ENCODE results near the gene ADORA2A. TPM values are rescaled to one million over a fixed set of nuclear protein-coding genes. Genes with fewer than 3 reads are reported as not detected.

ADORA2A gene
- total RNA-seq, 1 experiment from 2014 or later, result 3.5 TPM

GRCh38 chr22:24445481-24446259, 18.3 kb downstream of the ADORA2A start:
- peaks cover 13 to 22% of the 10 kb centered on the region in 2 experiments for H3K4me1 Mint-ChIP-seq
- no peaks in the 10 kb centered on the region; the same call in 1 of the 2 replicates for H3K27me3 Mint-ChIP-seq (ENCODE audit: low read depth)
- no peak for TF ChIP-seq CTCF (conservative IDR thresholded peaks at IDR 0.05)
- H2BK120ac ChIP-seq (ENCODE audit: low read depth, low read length, poor library complexity, severe bottlenecking), result no peak overlapping the region
- peak; percentile 41 for DNase-seq
- 0 out of 2 replicates have a peak, but pooled peaks cover 2% of the 10 kb centered on the region for H3K4me1 ChIP-seq (ENCODE audit: insufficient read depth, low read length)
- H3K9me3 ChIP-seq (ENCODE audit: control insufficient read depth, low read depth, low read length), result no peaks in the 10 kb centered on the region
- H3K23me2 ChIP-seq (ENCODE audit: insufficient read length, low read depth, low read length, poor library complexity, severe bottlenecking), result peaks cover 4% of the 10 kb centered on the region
- H3K36me3 Mint-ChIP-seq (ENCODE audit: insufficient read depth in 1 of 3, low read depth in 3 of 3), result no peaks in the 10 kb centered on the region
- H2AFZ ChIP-seq (ENCODE audit: low read length), result no peak overlapping the region
- H3K56ac ChIP-seq (ENCODE audit: insufficient read length, low read depth, low read length), result no peak overlapping the region
- H3K27me3 ChIP-seq (ENCODE audit: insufficient read depth, low read length), result no peaks in the 10 kb centered on the region
- no peaks in the 10 kb centered on the region for H3K79me1 ChIP-seq (ENCODE audit: insufficient read depth, low read depth, low read length, poor library complexity, severe bottlenecking)
- no peak overlapping the region for H3K4me2 ChIP-seq (ENCODE audit: insufficient read depth, insufficient read length, low read length)
- no peak overlapping the region for H3K27ac ChIP-seq (ENCODE audit: insufficient read length, low read depth, low read length)
- no peak overlapping the region for H3K18ac ChIP-seq (ENCODE audit: insufficient read length, low read depth, low read length)
- no peak overlapping the region for H4K8ac ChIP-seq (replicated peaks; ENCODE audit: insufficient read length, low read depth, low read length)
- H3K79me2 ChIP-seq (ENCODE audit: insufficient read depth, low read length), result no peaks in the 10 kb centered on the region
- H3K4ac ChIP-seq (ENCODE audit: low read depth, low read length), result no peak overlapping the region
- no peak overlapping the region for H2BK15ac ChIP-seq (ENCODE audit: low read depth, low read length)
- H3K9me3 Mint-ChIP-seq, result no peaks in the 10 kb centered on the region; a peak in 1 of 5 replicates
- H2BK12ac ChIP-seq (ENCODE audit: insufficient read length, low read depth, low read length), result no peak overlapping the region
- no peak overlapping the region for H2BK20ac ChIP-seq (ENCODE audit: low read depth, low read length, poor library complexity, severe bottlenecking)
- H4K91ac ChIP-seq (ENCODE audit: insufficient read length, low read depth, low read length), result no peak overlapping the region
- H3K23ac ChIP-seq (ENCODE audit: insufficient read length, low read depth, low read length), result no peak overlapping the region
- no peak overlapping the region for H2AK5ac ChIP-seq (ENCODE audit: insufficient read length, low read length)
- no peak overlapping the region for H3K27ac Mint-ChIP-seq
- no peak overlapping the region for H4K5ac ChIP-seq (ENCODE audit: insufficient read length, low read depth, low read length)
- H4K20me1 ChIP-seq (ENCODE audit: control insufficient read depth, insufficient read depth, insufficient read length), result no peaks in the 10 kb centered on the region
- no peak overlapping the region for H3K9ac ChIP-seq (ENCODE audit: extremely low read depth, insufficient read length, low read length)
- WGBS (ENCODE audit: extremely low coverage, insufficient read length, low lambda C conversion rate), result no CpG with 5 or more reads among the region's 11 CpGs
- H2BK5ac ChIP-seq (ENCODE audit: insufficient read length, low read length), result no peak overlapping the region
- no peak overlapping the region for H3T11ph ChIP-seq (ENCODE audit: low read length)
- H3K4me3 Mint-ChIP-seq, result no peak overlapping the region
- no peak overlapping the region; the same call in 1 of the 2 replicates for H3K14ac ChIP-seq (ENCODE audit: insufficient read depth, low read length)

Data from H9 (cell line).